ENCODE measurements around the gene NALF2.

Gene NALF2

DNA sequence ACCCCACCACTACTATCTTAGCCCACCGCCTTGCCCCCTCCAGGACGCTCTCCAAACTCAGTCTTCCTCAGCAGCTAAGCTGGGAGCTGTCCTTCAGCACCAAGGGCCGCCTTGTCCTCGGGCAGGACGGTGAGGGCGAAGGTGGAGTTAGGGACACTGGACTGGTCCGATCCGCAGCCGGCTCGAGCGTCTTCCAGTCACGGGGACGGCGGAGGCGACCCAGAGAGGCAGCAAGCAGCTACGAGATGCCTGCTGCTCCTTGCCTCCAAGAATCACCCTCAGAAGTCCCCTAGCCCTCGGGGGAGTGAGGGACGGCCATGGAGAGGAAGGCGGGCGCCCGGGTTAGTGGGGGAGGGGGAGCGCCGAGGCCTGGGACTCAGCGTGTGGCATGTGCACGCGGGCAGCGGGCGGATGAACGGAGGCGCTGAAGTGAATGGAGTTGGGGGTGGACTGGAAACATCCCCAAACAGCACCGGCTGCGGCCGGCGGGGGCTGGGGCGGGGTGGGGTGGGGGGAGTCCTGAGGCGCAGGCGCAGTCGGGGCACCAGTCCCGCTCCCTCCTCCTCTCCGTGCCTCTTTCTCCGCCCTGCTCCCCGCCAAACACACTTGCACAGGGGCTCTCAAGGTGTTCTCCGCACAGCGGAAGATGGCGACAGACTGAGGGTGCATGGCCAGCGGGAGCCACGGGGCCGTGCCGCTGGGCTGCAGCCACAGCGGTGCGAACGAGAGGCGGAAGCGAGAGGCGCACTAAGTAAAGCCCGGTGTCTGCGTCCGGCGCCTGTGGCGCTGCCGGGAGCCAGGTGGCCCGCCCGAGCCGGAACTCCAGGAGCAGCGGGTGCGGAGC is at the start of gene NALF2:
Gene NALF2, plus strand, starts transcription at position 545 of the 844 bp plus-strand sequence. CDS start 957 bp downstream, outside the sequence.
- peak; percentile 69 to 74 for DNase-seq

- no peak for DNase-seq
Observed at GRCh38 chrX:69457756-69458155, 46.4 kb upstream of the NALF2 start.

DNA sequence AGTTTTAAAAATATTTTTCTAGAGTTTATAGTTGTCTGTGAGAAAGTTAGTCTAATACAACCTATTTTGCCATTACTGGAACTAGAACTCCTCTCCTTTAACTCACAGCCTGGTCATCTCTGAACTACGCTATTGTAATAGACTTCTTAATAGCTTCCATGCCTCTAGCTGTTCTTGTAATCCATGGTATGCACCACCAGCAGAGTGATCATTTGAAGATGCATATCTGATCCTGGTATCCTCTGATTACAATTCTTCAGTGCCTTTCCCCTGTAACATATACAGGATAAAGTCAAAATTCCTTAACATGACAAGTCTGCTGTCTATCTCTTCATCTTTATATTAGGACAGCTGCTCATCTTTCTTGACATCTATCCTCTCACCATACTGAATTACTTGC is 37.6 kb upstream of the NALF2 start:
- DNase-seq: no peak

- no peak for DNase-seq
Observed at GRCh38 chrX:69469975-69470374, 34.2 kb upstream of the NALF2 start.

- DNase-seq: no peak
Observed at GRCh38 chrX:69489625-69490024, 14.5 kb upstream of the NALF2 start.

- DNase-seq: peak; percentile 14 to 61
Observed at GRCh38 chrX:69493193-69493592, 10.9 kb upstream of the NALF2 start.

GRCh38 chrX:69493766-69494165 is 10.4 kb upstream of the NALF2 start:
- DNase-seq: no peak

DNA sequence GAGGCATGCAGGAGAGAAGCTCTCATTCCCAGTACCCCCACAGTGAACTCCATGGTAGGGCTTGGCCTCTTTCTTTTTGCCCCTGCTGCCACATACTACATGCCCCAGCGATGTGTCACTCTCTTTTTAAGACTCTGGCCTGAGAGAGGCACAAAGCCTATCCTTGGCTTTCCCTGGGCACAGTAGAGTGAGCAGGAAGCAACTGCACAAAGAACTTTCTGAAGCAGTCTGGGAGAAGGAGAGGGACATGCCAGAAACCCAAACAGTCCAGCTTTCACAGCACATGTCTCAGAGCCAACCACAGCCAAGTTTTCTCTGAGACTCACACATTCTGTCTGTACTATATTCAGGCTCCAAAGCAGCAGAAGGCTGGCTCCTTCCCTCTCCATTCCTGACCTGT is 7.9 kb upstream of the NALF2 start:
- DNase-seq: no peak

GRCh38 chrX:69501429-69501828 is 2.7 kb upstream of the NALF2 start:
- DNase-seq: peak in 1 of 2 experiments; percentile 46

- DNase-seq: peak; percentile 60 to 68
Observed at GRCh38 chrX:69503228-69503781, 821 bp upstream of the NALF2 start.

DNA sequence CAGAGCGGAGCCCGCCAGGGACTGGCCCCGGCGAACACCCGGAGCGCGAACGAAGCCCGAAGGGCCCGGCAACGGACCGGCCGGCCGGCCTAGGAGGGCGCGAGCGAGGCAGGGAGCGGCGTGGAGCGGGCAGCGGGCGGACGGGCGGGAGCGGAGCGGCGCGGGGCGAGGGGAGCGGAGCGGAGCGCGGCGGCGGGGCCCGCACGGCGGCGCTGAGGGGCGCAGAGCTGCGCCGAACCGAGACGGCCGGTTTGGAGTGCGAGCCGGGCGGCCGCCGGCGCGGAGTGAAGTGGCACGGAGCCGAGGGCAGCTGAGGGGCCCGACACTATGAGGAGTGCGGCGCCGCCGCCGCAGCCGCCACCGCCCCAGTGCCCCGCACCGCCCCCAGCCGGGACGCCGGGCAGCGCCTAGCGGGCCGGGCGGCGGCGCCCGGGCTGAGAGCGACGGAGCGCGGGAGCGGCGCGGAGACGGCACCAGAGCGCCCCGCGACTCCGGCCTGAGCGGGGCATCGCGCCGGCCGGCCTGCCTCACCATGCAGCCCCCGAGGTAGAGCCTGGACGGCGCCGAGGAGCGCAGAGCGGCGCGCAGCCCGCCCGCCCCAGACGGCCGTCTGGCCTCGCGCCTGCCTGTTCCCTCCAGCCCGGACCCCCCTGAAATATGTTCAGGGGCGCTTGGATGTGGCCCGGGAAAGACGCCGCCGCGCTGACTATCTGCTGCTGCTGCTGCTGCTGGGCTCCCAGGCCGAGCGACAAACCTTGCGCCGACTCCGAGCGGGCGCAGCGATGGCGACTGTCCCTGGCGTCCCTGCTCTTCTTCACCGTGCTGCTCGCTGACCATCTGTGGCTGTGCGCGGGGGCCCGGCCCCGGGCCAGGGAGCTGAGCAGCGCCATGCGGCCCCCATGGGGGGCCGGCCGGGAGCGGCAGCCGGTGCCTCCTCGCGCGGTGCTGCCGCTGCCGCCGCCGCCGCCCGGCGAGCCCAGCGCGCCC is 793 bp downstream of the NALF2 start:
- no peak for DNase-seq

DNA sequence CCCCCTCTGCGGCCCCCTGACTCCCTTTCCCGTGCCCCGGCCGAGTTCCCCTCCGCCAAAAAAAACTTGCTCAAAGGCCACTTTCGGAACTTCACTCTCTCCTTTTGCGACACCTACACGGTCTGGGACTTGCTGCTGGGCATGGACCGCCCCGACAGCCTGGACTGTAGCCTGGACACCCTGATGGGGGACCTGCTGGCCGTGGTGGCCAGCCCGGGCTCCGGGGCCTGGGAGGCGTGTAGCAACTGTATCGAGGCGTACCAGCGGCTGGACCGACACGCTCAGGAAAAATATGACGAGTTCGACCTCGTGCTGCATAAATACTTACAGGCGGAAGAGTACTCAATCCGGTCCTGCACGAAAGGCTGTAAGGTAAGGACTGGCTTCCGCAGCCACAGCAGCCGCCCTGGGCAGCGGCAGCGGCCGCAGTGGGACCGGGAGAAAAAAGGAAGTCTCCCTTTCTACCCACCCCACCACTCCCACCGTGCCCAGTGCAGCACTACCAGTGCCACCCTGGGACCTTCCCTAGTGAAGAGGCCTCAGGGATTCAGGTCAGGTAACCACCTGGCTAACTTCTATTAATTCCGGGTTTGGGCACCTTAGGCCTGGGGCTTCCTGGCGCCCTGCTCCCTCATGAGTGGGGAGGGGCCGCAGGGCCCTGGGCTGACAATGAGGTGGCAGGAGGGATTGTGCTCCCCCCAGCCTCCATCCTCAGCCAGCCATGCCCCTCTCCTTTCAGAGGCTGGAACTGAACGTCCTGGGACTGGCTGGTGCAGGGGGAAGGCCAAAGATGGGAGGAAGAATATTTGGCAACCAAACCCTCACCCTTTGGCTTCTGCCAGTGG is 1.9 kb downstream of the NALF2 start:
- no peak for DNase-seq

DNA sequence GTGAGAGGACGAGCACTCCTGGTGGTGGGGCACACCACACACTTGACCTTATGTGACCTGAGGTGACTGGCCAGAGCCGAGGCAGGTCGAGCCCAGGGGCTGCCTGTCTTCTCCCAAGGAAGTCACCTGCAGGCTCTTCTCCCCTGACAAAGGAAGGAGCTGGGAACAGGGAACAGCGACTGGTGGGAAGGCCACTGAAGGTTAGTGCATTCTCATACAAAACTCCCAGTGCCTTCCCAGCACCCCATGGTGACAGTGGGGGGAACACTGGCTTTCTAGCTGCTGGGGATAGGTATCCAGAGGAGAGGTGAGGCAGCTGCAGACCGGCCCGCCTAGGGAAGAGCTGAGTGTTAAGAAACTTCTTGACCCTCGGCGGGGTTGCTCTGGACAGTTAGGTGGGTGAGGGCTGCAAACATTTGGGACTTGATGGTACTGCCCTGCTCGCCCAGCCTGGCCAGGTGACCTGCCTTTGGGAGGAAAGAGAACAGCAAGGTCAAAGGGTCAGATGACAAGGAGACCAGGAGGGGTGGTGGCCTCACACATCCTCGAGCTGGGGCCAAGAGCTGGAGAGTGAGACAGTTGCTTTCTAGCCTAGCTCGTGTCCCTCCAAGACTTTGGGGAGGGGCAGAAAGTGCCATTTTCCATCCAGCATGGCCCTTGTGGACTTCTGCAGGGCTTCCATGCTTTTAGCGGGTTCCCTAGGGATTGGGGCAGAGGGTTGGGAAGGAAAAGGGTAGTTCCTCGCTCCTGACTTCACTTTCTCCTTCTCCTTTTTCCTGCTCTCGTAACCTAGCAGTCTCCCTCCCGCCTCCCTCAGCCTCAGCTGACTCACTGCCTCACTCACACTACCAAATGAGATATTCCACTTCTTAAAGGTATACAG is 2.7 kb downstream of the NALF2 start:
- DNase-seq: no peak

GRCh38 chrX:69507500-69507789 is 3.3 kb downstream of the NALF2 start:
- no peak for DNase-seq

DNA sequence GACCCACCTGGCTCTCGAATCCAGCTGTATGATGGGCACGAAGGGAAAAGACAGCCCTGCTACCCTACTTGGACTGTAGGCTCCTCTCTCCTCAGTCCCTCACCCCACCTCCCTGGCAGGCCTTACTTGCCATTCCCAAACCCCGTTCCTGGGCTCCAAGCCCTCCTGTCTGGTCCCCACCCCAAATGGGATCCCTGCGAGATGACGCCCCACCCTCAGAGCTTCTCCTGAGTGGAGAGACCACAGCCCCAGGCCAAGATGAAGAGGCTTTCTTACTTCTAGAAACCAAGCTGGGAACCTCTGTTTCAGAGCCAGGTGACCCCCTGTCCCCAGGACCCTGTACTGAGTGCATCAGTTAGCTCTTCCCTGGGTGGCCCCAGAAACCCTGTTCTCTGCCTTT is 4.5 kb downstream of the NALF2 start:
- no peak for DNase-seq

- peak in 1 of 2 experiments; percentile 52 for DNase-seq
Observed at GRCh38 chrX:69510137-69510715, 6.1 kb downstream of the NALF2 start.

- no peak for DNase-seq
Observed at GRCh38 chrX:69510914-69511513, 6.9 kb downstream of the NALF2 start.

- DNase-seq: no peak
Observed at GRCh38 chrX:69522052-69522451, 17.9 kb downstream of the NALF2 start.

- DNase-seq: no peak
Observed at GRCh38 chrX:69523314-69523713, 19.2 kb downstream of the NALF2 start.

DNA sequence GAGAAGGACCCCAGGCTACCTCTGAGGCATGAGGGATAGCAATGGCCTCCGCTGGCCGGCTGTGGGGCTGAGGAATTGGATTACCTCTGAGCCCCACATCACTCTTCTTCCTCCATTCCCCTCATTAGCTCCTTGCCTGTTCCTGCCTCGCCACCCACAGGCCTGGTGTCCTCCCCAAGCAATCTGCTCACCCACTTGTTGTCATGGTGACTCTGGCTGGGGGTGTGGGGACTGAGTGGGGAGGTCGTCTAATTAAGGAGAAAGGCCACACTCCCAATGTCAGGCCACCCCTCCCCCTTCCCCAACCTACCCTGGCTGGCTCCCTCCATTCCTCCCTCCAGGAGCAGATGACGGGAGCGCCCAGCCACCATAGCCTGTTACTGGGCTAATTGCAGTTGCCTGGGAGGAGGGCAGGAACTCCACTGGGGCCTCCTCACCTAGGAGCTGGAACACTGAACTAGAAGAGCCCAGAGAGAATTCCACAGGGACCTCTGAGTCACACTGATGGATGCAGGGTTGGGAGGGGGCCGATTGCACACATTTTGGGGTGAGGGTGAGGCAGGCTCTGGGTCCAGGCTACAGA is 20.7 kb downstream of the NALF2 start:
- DNase-seq: no peak
